HG03064 (cell line): ENCODE data around the gene KYNU.
"Not testable (repeated sequence)": the region's sequence is repeated elsewhere in the genome, so short reads cannot be mapped to it uniquely, and the experiment has no call there.

Experiments
- ATAC-seq: cut with Tn5 transposase; IDR thresholded peaks from one replicate; pipeline ENCODE4 v1.9.1; 2021; ENCODE audit warnings: low read depth; ENCODE audit not compliant: unreplicated experiment

Gene KYNU

GRCh38 chr2:142993771-142994170 lies 116.3 kb downstream of the KYNU start:
- no peak for ATAC-seq

GRCh38 chr2:142994665-142995064 lies 117.2 kb downstream of the KYNU start:
- ATAC-seq = no peak

- ATAC-seq = no peak
These were observed 119.8 kb downstream of the KYNU start for GRCh38 chr2:142997231-142997630.

GRCh38 chr2:143000599-143000998 lies 123.1 kb downstream of the KYNU start:
- ATAC-seq = no peak

- no peak for ATAC-seq
These were observed 124.0 kb downstream of the KYNU start for GRCh38 chr2:143001501-143001900.

GRCh38 chr2:143015656-143016055 lies 138.2 kb downstream of the KYNU start:
- ATAC-seq = no peak

- ATAC-seq = no peak
These were observed 149.1 kb downstream of the KYNU start for GRCh38 chr2:143026411-143027054.

GRCh38 chr2:143029141-143029540 lies 151.7 kb downstream of the KYNU start:
- no peak for ATAC-seq

GRCh38 chr2:143030127-143030526 lies 152.7 kb downstream of the KYNU start:
- no peak for ATAC-seq

- ATAC-seq = peak; percentile 74
These were observed 157.0 kb downstream of the KYNU start for GRCh38 chr2:143034292-143035074.

- no peak for ATAC-seq
These were observed 174.0 kb downstream of the KYNU start for GRCh38 chr2:143051465-143051864.

GRCh38 chr2:143053437-143053836 lies 176.0 kb downstream of the KYNU start:
- ATAC-seq = not testable (repeated sequence)

GRCh38 chr2:143056550-143056949 lies 179.1 kb downstream of the KYNU start:
- no peak for ATAC-seq

GRCh38 chr2:143058851-143059250 lies 181.4 kb downstream of the KYNU start:
- no peak for ATAC-seq

GRCh38 chr2:143063612-143064200 lies 186.2 kb downstream of the KYNU start:
- ATAC-seq = no peak

GRCh38 chr2:143068094-143068493 lies 190.6 kb downstream of the KYNU start:
- no peak for ATAC-seq

- no peak for ATAC-seq
These were observed 191.0 kb downstream of the KYNU start for GRCh38 chr2:143068509-143068908.

GRCh38 chr2:143070704-143071103 lies 193.2 kb downstream of the KYNU start:
- ATAC-seq = no peak

GRCh38 chr2:143071185-143071876 lies 193.9 kb downstream of the KYNU start:
- no peak for ATAC-seq

GRCh38 chr2:143074913-143075312 lies 197.4 kb downstream of the KYNU start:
- ATAC-seq = not testable (repeated sequence)

- no peak for ATAC-seq
These were observed 198.2 kb downstream of the KYNU start for GRCh38 chr2:143075711-143076110.
